ENCODE measurements around the gene NXPE4.
"Not testable (repeated sequence)": the region's sequence is repeated elsewhere in the genome, so short reads cannot be mapped to it uniquely, and the experiment has no call there.

Gene NXPE4

DNA sequence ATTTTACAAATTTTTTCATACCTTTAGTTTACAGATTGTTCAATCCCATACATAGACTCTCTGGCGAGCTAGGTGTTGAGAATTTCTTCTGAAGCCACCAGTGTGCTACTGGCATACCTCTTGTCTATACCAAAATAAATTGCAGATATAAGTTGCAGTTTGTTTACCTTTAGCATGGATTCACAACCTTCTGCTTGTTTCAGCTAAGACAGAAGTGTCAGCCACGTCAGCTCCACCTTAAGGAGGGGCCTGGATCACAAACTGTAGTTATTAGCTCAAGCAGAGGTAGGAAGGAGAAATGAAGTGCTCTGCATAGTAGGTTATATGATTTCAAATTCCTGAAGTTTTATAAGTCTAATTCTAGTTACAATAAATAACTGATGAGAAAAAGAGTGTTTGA, at the start of gene NXPE4:
NXPE4 (minus strand) TSS at position 216 of the 400 bp plus-strand sequence. CDS start 1,027 bp downstream, outside the sequence.
- no peak for DNase-seq

DNA sequence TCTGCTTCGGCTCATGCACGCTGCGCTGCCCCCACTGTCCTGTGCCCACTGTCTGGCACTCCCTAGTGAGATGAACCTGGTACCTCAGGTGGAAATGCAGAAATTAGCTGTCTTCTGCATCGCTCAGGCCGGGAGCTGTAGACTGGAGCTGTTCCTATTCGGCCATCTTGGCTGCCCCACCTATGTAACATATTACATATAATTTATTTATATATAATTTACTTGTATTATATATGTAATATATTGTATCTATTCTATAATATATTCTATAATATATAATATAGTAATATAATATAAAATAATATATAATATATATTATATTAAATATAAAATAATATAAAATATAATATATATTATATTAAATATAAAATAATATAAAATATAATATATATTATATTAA, 43.9 kb upstream of the NXPE4 start:
- DNase-seq: not testable (repeated sequence)

DNA sequence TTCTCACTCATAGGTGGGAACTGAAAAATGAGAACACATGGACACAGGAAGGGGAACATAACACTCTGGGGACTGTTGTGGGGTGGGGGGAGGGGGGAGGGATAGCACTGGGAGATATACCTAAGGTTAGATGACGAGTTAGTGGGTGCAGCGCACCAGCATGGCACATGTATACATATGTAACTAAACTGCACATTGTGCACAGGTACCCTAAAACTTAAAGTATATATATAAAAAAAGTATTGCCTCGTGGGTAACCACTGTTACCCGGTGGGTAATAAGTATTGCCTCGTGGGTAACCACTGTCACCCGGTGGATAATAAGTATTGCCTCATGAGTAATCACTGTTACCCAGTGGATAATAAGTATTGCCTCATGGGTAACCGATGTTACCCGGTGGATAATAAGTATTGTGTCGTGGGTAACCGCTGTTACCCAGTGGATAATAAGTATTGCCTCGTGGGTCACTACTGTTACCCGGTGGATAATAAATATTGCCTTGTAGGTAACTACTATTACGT, 35.9 kb upstream of the NXPE4 start:
- not testable (repeated sequence) for DNase-seq

DNA sequence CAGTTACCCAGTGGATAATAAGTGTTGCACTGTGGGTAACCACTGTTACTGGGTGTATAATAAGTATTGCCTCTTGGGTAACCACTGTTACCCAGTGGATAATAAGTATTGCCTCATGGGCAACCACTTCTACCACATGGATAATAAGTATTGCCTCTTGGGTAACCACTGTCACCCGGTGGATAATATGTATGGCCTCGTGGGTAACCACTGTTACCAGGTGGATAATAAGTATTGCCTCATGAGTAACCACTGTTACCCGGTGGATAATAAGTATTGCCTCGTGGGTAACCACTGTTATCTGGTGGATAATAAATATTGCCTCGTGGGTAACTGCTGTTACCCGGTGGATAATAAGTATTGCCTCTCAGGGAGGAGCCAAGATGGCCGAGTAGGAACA, 29.7 kb upstream of the NXPE4 start:
- DNase-seq: no peak

DNA sequence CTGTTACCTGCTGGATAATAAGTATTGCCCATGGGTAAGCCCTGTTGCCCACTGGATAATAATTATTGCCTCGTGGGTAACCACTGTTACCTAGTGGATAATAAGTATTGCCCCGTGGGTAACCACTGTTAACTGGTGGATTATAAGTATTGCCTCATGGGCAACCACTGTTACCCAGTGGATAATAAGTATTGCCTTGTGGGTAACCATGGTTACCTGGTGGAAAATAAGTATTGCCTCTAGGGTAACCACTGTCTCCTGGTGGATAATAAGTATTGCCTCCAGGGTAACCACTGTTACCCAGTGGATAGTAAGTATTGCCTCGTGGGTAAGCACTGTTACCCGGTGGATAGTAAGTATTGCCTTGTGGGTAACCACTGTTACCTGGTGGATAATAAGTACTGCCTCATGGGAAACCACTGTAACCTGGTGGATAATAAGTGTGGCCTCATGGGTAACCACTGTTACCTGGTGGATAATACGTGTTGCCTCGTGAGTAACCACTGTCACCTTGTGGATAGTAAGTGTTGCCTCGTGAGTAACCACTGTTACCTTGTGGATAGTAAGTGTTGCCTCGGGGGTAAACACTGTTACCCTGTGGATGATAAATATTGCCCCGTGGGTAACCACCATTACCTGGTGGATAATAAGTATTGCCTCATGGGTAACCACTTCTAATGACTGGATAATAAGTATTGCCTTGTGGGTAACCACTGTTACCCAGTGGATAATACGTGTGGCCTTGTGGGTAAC, 29.0 kb upstream of the NXPE4 start:
- DNase-seq: no peak

DNA sequence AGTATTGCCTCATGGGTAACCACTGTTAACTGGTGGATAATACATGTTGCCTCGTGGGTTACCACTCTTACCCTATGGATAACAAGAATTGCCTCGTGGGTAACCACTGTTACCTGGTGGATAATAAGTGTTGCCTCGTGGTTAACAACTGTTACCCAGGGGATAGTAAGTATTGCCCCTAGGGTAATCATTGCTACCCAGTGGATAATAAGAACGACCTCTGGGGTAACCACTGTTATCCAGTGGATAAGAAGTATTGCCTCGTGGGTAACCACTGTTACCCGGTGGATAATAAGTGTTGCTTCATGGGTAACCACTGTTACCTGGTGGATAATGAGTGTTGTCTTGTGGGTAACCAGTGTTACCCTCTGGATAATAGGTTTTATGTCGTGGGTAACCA, 28.1 kb upstream of the NXPE4 start:
- no peak for DNase-seq

DNA sequence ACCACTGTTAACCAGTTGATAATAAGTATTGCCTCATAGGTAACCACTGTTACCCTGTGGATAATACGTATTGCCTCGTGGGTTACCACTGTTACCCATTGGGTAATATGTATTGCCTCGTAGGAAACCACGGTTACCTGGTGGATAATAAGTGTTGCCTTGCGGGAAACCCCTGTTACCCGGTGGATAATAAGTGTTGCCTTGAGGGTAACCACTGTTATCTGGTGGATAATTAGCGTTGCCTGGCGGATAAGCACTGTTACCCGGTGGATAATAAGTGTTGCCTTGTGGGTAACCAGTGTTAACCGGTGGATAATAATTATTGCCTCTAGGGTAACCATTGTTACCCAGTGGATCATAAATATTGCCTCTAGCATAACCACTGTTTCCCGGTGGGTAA, 27.3 kb upstream of the NXPE4 start:
- no peak for DNase-seq

DNA sequence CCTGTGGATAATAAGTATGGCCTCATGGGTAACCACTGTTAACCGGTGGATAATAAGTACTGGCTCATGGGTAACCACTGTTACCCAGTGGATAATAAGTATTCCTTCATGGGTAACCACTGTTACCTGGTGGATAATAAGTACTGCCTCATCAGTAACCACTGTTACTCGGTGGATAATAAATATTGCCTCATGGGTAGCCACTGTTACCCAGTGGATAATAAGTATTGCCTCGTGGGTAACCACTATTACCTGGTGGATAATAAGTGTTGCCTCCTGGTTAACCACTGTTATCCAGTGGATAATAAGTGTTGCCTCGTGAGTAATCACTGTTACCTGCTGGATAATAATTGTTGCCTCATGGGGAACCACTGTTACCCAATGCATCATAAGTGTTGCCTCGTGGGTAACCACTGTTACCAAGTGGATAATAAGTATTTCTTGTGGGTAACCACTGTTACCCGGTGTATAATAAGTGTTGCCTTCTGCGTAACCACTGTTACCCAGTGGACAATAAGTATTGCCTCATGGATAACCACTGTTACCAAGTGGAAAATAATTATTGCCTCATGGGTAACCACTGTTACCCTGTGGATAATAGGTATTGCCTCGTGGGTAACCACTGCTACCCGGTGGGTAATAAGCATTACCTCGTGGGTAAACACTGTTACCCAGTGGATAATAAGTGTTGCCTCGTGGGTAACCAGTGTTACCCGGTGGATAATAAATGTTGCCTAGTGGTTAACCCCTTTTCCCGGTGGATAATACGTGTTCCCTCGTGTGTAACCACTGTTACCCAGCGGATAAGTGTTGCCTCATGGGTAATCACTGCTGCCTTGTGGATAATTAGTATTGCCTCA, 26.6 kb upstream of the NXPE4 start:
- DNase-seq: no peak

DNA sequence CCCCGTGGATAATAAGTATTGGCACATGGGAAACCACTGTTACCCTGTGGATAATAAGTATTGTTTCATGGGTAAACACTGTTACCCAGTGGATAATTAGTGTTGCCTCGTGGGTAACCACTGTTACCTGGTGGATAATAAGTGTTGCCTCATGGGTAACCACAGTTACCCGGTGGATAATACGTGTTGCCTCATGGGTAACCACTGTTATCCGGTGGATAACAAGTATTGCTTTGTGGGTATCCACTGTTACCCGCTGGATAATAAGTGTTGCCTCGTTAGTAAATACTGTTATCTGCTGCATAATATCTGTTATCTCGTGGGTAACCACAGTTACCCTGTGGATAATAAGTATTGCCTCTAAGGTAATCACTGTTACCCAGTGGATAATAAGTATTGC, 25.5 kb upstream of the NXPE4 start:
- no peak for DNase-seq

DNA sequence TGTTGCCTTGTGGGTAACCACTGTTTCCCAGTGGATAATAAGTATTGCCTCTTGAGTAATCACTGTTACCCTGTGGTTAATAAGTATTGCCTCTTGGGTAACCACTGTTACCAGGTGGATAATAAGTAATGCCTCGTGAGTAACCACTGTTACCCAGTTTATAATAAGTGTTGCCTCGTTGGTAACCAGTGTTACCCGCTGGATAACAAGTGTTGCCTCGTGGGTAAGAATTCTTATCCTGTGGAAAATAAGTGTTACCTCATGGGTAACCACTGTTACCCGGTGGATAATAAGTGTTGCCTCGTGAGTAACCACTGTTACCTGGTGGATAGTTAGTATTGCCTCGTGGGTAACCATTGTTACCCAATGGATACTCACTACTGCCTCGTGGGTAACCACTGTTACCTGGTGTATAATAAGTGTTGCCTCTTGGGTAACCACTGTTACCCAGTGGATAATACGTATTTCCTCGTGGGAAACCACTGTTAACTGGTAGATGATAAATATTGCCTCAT, 24.1 kb upstream of the NXPE4 start:
- no peak for DNase-seq

DNA sequence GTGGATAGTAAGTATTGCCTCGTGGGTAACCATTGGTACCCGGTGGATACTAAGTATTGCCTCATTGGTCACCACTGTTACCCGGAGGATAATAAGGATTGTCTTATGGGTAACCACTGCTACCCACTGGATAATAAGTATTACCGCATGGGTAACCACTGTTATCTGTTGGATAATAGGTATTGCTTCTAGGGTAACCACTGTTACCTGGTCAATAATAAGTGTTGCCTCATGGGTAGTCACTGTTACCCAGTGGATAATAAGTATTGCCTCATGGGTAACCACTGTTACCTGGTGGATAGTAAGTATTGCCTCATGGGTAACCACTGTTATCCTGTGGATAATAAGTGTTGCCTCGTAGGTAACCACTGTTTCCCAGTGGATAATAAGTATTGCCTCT, 22.6 kb upstream of the NXPE4 start:
- no peak for DNase-seq

DNA sequence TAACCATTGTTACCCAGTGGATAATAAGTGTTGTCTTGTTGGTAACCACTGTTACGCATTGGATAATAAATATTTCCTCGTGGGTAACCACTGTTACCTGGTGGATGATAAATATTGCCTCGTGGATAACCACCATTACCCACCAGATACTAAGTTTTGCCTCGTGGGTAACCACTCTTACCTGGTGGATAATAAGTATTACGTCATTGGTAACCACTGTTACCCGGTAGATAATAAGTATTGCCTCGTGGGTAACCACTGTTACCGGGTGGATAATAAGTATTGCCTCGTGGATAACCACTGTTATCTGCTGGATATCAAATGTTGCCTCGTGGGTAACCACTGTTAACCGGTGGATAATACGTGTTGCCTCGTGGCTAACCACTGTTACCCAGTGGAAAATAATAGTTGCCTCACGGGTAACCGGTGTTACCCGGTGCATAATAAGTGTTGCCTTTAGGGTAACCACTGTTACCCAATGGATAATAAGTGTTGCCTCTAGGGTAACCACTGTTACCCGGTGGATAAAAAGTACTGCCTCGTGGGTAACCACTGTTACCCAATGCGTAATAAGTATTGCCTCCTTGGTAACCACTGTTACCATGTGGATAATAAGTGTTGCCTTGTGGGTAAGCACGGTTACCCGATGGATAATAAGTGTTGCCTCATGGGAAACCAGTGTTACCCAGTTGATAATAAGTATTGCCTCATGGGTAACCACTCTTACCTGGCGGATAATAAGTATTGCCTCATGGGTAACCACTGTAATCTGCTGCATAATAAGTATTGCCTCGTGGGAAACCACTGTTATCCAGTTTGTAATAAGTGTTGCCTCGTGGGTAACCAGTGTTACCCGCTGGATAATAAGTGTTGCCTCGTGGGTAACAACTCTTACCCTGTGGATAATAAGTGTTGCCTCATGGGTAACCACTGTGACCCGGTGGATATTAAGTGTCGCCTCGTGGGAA, 21.9 kb upstream of the NXPE4 start:
- no peak for DNase-seq

DNA sequence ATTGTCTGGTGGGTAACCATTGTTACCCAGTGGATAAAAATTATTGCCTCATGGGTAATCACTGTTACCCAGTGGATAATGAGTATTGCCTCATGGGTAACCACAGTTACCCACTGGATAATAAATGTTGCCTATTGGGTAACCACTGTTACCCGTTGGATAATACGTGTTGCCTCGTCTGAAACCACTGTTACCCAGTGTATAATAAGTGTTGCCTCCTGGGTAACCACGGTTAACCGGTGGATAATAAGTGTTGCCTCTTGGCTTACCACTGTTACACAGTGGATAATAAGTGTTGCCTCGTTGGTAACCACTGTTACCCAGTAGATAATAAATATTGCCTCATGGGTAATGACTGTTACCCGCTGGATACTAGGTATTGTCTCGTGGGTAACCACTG, 20.9 kb upstream of the NXPE4 start:
- no peak for DNase-seq

DNA sequence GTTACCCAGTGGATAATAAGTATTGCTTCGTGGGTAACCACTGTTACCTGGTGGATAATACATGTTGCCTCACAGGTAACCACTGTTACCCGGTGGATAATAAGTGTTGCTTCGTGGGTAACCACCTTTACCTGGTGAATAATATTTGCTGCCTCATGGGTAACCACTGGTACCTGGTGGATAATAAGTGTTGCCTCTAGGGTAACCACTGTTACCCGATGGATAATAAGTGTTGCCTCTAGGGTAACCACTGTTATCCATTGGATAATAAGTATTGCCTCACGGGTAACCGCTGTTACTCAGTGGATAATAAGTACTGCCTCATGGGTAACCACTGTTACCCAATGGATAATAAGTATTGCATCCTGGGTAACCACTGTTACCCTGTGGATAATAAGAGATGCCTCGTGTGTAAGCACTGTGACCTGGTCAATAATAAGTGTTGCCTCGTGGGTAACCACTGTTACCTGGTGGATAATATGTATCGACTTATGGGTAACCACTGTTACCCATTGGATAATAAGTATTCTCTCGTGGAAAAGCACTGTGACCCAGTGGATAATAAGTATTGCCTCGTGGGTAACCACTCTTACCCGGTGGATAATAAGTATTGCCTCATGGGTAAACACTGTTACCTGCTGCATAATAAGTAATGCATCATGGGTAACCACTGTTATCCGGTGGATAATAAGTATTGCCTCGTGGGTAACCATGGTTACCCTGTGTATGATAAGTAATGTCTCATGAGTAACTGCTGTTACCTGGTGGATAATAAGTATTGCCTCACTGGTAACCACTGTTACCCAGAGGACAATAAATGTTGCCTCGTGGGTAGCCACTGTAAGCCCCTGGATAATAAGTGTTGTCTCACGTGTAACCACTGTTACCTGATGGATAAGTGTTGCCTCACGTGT, 20.1 kb upstream of the NXPE4 start:
- no peak for DNase-seq

DNA sequence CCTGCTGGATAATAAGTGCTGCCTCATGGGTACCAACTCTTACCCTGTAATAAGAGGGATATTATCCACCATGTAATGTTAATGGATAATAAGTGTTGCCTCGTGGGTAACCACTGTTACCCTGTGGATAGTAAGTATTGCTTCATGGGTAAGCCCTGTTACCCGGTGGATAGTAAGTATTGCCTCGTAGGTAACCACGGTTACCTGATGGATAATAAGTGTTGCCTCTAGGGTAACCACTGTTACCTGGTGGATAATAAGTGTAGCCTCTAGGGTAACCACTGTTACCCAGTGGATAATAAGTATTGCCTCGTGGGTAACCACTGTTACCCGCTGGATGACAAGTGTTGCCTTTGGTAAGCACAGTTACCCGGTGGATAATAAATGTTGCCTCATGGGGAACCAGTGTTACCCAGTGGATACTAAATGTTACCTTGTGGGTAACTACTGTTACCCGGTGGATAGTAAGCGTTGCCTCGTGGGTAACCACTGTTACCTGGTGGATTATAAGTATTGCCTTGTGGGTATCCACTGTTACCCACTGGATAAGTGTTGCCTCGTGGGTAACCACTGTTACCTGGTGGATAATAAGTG, 18.6 kb upstream of the NXPE4 start:
- DNase-seq: no peak

DNA sequence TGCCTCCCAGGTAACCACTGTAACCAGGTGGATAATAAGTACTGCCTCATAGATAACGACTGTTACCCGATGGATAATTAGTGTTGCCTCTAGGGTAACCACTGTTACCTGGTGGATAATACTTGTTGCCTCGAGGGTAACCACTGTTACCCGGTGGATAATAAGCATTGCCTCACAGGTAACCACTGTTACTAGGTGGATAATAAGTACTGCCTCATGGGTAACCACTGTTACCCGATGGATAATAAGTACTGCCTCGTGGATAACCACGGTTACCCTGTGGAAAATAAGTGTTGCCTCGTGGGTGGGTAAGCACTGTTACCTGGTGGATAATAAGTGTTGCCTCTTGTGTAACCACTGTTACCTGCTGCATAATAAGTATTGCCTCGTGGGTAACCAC, 17.5 kb upstream of the NXPE4 start:
- DNase-seq: not testable (repeated sequence)

DNA sequence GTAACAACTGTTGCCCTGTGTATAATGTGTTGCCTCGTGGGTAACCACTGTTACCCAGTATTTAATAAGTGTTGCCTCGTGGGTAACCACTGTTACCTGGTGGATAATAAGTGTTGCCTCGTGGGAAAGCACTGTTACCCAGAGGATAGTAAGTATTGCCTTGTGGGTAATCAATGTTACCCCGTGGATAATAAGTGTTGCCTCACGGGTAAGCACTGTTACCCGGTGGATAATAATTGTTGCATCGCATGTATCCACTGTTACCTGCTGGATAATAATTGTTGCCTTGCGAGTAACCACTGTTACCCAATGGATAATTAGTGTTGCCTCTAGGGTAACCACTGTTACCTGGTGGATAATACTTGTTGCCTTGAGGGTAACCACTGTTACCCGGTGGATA, 17.1 kb upstream of the NXPE4 start:
- DNase-seq: no peak

DNA sequence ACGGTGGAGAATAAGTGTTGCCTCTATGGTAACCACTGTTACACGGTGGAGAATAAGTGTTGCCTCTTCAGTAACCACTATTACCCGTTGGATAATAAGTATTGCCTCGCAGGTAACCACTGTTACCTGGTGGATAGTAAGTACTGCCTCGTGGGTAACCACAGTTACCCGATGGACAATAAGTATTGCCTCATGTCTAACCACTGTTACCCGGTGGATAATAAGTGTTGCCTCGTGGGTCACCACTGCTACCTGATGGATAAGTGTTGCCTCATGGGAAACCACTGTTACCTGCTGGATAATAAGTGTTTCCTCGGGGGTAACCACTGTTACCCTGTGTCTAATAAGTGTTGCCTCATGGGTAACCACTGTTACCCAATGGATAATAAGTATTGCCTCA, 16.6 kb upstream of the NXPE4 start:
- not testable (repeated sequence) for DNase-seq

DNA sequence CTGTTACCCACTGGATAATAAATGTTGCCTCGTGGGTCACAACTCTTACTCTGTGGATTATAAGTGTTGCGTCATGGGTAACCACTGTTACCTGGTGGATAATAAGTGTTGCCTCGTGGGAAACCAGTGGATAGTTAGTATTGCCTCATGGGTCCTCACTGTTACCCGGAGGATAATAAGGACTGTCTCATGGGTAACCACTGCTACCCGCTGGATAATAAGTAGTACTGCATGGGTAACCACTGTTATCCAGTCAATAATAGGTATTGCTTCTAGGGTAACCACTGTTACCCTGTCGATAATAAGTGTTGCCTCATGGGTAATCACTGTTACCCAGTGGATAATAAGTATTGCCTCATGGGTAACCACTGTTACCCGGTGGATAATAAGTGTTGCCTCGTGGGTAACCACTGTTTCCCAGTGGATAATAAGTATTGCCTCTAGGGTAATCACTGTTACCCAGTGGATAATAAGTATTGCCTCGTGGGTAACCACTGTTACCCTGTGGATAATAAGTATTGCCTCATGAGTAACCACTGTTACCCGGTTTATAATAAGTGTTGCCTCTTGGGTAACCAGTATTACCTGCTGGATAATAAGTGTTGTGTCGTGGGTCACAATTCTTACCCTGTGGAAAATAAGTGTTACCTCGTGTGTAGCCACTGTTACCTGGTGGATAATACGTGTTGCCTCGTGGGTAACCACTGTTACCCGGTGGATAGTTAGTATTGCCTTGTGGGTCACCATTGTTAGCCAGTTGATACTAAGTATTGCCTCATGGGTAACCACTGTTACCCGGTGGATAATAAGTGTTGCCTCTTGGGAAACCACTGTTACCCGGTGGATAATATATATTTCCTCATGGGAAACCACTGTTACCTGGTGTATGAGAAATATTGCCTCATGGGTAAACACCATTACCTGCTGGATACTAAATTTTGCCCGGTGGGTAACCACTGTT, 15.7 kb upstream of the NXPE4 start:
- DNase-seq: no peak

DNA sequence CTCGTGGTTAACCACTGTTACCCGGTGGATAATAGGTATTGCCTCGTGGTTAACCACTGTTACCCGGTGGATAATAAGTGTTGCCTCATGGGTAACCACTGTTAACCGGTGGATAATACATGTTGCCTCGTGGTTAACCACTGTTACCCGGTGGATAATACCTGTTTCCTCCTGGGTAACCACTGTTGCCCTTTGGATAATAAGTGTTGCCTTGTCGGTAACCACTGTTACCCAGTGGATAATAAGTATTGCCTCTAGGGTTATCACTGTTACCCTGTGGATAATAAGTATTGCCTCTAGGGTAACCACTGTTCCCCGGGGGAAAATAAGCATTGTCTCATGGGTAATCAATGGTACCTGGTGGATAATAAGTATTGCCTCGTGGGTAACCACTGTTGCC, 15.0 kb upstream of the NXPE4 start:
- DNase-seq: no peak

All from activated CD8-positive, alpha-beta memory T cell treated with anti-CD3 and anti-CD28 coated beads, Interleukin-2, amount 50 U/mL, for 4 hours (primary cell).